SU-DHL-6 (cell line): Measurements from ENCODE around the gene IL20.

Experiments
- H2AFZ ChIP-seq: fragments of 200-600 bp; sonication (generic); 2 replicates; pipeline ENCODE4 v1.6.1; 2014; ENCODE audit warnings: low read depth, mild to moderate bottlenecking, moderate library complexity, mixed read lengths, antibody characterized with exemption, low read length; ENCODE audit not compliant: severe bottlenecking
- H3F3A ChIP-seq: fragments of 200-600 bp; shearing (Covaris generic); 2 replicates; pipeline ENCODE4 v1.6.0; 2016; ENCODE audit warnings: antibody characterized with exemption, mild to moderate bottlenecking; ENCODE audit not compliant: insufficient read depth
- H3K27ac ChIP-seq: fragments of 200-600 bp; sonication (generic); 2 replicates; pipeline ENCODE4 v1.5.1; 2016; ENCODE audit warnings: low read depth, mild to moderate bottlenecking, low read length, moderate library complexity, mixed read lengths
- H3K27me3 ChIP-seq: fragments of 200-600 bp; sonication (generic), shearing (Covaris generic); 2 replicates; pipeline ENCODE4 v1.6.0; 2014; ENCODE audit warnings: mild to moderate bottlenecking, low read length
- H3K36me3 ChIP-seq: fragments of 200-600 bp; sonication (generic); 2 replicates; pipeline ENCODE4 v1.6.1; 2014; ENCODE audit warnings: mild to moderate bottlenecking, low read length, mixed read lengths
- H3K4me2 ChIP-seq: fragments of 300-600, 200-600 bp; shearing (Covaris generic), sonication (generic); 2 replicates; pipeline ENCODE4 v1.6.0; 2014; ENCODE audit warnings: low read length, low read depth, mild to moderate bottlenecking; ENCODE audit not compliant: poor library complexity, severe bottlenecking
- H3K4me3 ChIP-seq: fragments of 200-600 bp; sonication (generic); 2 replicates; pipeline ENCODE4 v1.5.1; 2014; ENCODE audit warnings: antibody characterized with exemption, low read length, mild to moderate bottlenecking, mixed read lengths; ENCODE audit not compliant: insufficient read depth, poor library complexity, severe bottlenecking
- H3K79me2 ChIP-seq: fragments of 200-600 bp; sonication (generic); 2 replicates; pipeline ENCODE4 v1.6.1; 2014; ENCODE audit warnings: mild to moderate bottlenecking, low read length, moderate library complexity; ENCODE audit not compliant: insufficient read depth
- H3K9ac ChIP-seq: fragments of 200-600 bp; sonication (generic); 2 replicates; pipeline ENCODE4 v1.7.0; 2014; ENCODE audit warnings: mild to moderate bottlenecking, low read length
- H3K9me2 ChIP-seq: fragments of 200-600 bp; sonication (generic); replicated peaks from 2 replicates; pipeline ENCODE4 v1.6.1; 2014; ENCODE audit warnings: low read length; ENCODE audit not compliant: insufficient read depth
- H3K9me3 ChIP-seq: fragments of 200-600 bp; sonication (generic); 2 replicates; pipeline ENCODE4 v1.6.1; 2014; ENCODE audit warnings: low read length, mixed read lengths; ENCODE audit not compliant: insufficient read depth
- H4K20me1 ChIP-seq: fragments of 200-600 bp; sonication (generic); 2 replicates; pipeline ENCODE4 v1.6.1; 2014; ENCODE audit warnings: low read depth, mild to moderate bottlenecking, antibody characterized with exemption, low read length, moderate library complexity, mixed read lengths
- CTCF ChIP-seq: fragments of 200-600 bp; sonication (generic); IDR thresholded peaks from one replicate; pipeline ENCODE4 v1.5.1; 2017; ENCODE audit warnings: antibody characterized with exemption, mild to moderate bottlenecking, low read length, moderate library complexity; ENCODE audit not compliant: insufficient read depth, poor library complexity, severe bottlenecking
- EZH2phosphoT487 ChIP-seq: fragments of 200-600 bp; sonication (generic), shearing (Covaris generic); conservative IDR thresholded peaks from 2 replicates; pipeline ENCODE4 v1.6.1; 2018; ENCODE audit warnings: mild to moderate bottlenecking, antibody characterized with exemption, low read length, moderate library complexity, mixed read lengths

The IL20 gene

GRCh38 chr1:206903687-206904086 is 38.3 kb downstream of the IL20 start:
- no peaks in the 10 kb centered on the region for H4K20me1 ChIP-seq
- no peaks in the 10 kb centered on the region for H3K79me2 ChIP-seq
- no peak overlapping the region for H3K27ac ChIP-seq
- H2AFZ ChIP-seq, result no peak overlapping the region
- no peaks in the 10 kb centered on the region for H3K36me3 ChIP-seq
- no peak overlapping the region for H3K4me2 ChIP-seq
- H3K4me3 ChIP-seq, result no peak overlapping the region
- H3F3A ChIP-seq, result no peaks in the 10 kb centered on the region
- TF ChIP-seq CTCF, result no peak
- TF ChIP-seq EZH2phosphoT487, result no peak
- no peaks in the 10 kb centered on the region for H3K9me2 ChIP-seq
- no peak overlapping the region for H3K9ac ChIP-seq
- H3K9me3 ChIP-seq, result no peaks in the 10 kb centered on the region
- peaks cover 3% of the 10 kb centered on the region; the same call in 1 of the 2 replicates for H3K27me3 ChIP-seq

DNA sequence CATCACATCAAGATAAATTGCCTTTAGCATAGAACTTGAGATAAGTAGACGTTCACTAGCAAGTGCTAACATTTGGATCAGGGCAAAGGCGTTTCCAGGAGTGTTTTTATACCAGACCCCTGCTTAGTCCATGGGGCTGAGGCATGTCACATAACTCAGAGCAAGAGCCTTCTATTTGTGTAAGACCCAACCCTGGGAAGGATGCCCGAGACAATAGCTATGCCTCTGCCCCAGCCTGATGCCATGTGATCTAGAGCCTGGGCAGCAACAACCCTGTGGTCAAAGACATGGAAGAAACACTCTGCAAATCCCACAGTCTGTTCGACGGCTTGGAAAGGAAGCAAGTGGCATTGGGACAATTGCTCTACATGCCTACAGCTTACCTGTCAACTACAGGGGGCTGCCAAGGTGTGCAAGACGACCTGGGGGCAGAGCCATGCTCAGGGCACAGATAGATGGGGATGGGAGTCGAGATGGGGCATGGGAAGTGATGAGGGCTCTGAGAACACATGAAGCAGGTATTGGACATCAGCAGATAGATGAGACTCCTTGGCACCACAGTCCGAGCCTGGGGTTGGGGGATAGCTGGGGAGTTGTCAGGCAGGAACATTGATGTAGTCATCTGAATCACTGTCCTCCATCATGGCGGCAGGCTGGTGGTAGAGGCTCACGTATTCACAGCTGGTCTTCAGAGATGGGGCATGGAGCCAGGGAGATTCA is 39.2 kb downstream of the IL20 start:
- Histone ChIP-seq H3K4me3 (no peak overlapping the region), H3F3A (no peaks in the 10 kb centered on the region), H3K36me3 (no peaks in the 10 kb centered on the region), H3K79me2 (no peaks in the 10 kb centered on the region), H2AFZ (no peak overlapping the region), H3K9ac (no peak overlapping the region), H3K27ac (no peak overlapping the region), H4K20me1 (no peaks in the 10 kb centered on the region), H3K9me2 (no peaks in the 10 kb centered on the region), H3K4me2 (no peak overlapping the region), H3K9me3 (no peaks in the 10 kb centered on the region), H3K27me3 (peaks cover 3% of the 10 kb centered on the region; the same call in 1 of the 2 replicates)
- no peak for TF ChIP-seq CTCF
- TF ChIP-seq EZH2phosphoT487, result no peak

GRCh38 chr1:206905295-206906164 is 40.1 kb downstream of the IL20 start:
- no peak overlapping the region for H3K27ac ChIP-seq
- no peaks in the 10 kb centered on the region for H3K9me2 ChIP-seq
- no peak overlapping the region for H3K9ac ChIP-seq
- H2AFZ ChIP-seq, result no peak overlapping the region
- H3K79me2 ChIP-seq, result no peaks in the 10 kb centered on the region
- no peaks in the 10 kb centered on the region for H4K20me1 ChIP-seq
- H3F3A ChIP-seq, result no peaks in the 10 kb centered on the region
- H3K36me3 ChIP-seq, result no peaks in the 10 kb centered on the region
- H3K9me3 ChIP-seq, result no peaks in the 10 kb centered on the region
- H3K27me3 ChIP-seq, result peaks cover 3% of the 10 kb centered on the region; the same call in 1 of the 2 replicates
- TF ChIP-seq EZH2phosphoT487 (no peak), CTCF (no peak)
- H3K4me2 ChIP-seq, result no peak overlapping the region
- H3K4me3 ChIP-seq, result no peak overlapping the region
